ENCODE measurements around the gene TPST2. TPM values are rescaled to one million over a fixed set of nuclear protein-coding genes. Genes with fewer than 3 reads are reported as not detected.

TPST2 gene
- total and polyA plus RNA-seq, 10 of the 15 experiments (the other 5 are each of a cell fraction or from before 2014, with no cell fraction given), result 6.3 to 33.7 (median 28.4) TPM

DNA sequence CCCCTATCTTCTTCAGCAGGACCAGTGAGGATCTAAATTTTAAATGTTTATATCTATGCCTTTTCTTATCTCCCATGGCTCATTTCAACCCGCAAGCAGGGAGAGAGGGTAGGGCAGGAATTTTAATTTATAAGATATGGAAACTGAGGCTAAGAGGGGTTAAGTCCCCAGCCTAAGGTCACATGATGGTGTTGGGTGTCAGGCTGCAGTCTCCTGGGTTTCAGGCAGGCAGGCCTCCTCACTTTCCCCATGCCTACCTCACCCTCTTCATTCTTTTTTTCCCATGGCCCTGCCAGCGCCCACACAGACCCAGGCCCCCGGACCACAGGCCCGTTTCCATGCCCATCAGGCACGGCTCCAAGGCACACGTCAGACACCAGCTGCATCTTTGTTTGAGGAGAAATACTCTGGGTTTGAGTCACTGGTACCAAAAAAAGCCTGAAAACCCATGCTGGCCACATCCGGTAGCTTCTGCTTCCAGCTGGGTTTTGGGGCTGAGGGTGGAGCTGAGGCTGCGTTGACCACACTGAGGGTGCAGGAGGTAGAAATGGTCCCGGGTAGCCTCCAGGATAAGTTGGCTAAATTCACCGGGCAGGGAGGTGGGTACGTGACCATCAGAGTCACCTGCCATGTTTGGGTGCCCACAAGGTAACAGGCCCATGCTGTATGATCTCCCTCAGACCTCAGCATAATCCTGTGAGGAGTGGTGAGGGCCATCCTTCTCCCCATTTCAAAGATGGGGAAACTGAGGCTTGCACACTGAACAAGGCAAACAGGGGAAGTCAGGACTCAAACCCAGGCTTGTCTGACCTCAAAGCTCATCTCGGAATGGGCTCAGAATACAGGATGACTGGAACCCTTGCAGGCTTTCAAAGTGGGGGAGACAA is 20.4 kb upstream of the TPST2 start (continued):
- TF ChIP-seq YBX1 (IDR thresholded peaks at IDR 0.05) (no peak), NBN (IDR thresholded peaks at IDR 0.05) (peak; percentile 97), RAD51 (IDR thresholded peaks at IDR 0.05) (peak; percentile 81), MXI1 (IDR thresholded peaks at IDR 0.05; ENCODE audit: low read depth, low read length) (0 out of 2 replicates have a peak, but pooled peaks have one; percentile 8), RAD21 (IDR thresholded peaks at IDR 0.05; ENCODE audit: insufficient read depth, low read depth, low read length) (no peak), SMC3 (IDR thresholded peaks at IDR 0.05; ENCODE audit: borderline replicate concordance, low read length) (no peak), SMARCA5 (IDR thresholded peaks at IDR 0.05) (peak; percentile 71), NFIC (IDR thresholded peaks at IDR 0.05; ENCODE audit: low read depth, low read length) (peak; percentile 98)
- TF ChIP-seq, protein P1, sequence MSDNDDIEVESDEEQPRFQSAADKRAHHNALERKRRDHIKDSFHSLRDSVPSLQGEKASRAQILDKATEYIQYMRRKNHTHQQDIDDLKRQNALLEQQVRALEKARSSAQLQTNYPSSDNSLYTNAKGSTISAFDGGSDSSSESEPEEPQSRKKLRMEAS (IDR thresholded peaks at IDR 0.05; ENCODE audit: low read depth, low read length), result 0 out of 2 replicates have a peak, but pooled peaks have one; percentile 32
- TF ChIP-seq, protein P2, sequence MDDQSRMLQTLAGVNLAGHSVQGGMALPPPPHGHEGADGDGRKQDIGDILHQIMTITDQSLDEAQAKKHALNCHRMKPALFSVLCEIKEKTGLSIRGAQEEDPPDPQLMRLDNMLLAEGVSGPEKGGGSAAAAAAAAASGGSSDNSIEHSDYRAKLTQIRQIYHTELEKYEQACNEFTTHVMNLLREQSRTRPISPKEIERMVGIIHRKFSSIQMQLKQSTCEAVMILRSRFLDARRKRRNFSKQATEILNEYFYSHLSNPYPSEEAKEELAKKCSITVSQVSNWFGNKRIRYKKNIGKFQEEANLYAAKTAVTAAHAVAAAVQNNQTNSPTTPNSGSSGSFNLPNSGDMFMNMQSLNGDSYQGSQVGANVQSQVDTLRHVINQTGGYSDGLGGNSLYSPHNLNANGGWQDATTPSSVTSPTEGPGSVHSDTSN (IDR thresholded peaks at IDR 0.05; ENCODE audit: insufficient replicate concordance, low read depth, low read length), result peak; percentile 68
- TF ChIP-seq, protein P3, sequence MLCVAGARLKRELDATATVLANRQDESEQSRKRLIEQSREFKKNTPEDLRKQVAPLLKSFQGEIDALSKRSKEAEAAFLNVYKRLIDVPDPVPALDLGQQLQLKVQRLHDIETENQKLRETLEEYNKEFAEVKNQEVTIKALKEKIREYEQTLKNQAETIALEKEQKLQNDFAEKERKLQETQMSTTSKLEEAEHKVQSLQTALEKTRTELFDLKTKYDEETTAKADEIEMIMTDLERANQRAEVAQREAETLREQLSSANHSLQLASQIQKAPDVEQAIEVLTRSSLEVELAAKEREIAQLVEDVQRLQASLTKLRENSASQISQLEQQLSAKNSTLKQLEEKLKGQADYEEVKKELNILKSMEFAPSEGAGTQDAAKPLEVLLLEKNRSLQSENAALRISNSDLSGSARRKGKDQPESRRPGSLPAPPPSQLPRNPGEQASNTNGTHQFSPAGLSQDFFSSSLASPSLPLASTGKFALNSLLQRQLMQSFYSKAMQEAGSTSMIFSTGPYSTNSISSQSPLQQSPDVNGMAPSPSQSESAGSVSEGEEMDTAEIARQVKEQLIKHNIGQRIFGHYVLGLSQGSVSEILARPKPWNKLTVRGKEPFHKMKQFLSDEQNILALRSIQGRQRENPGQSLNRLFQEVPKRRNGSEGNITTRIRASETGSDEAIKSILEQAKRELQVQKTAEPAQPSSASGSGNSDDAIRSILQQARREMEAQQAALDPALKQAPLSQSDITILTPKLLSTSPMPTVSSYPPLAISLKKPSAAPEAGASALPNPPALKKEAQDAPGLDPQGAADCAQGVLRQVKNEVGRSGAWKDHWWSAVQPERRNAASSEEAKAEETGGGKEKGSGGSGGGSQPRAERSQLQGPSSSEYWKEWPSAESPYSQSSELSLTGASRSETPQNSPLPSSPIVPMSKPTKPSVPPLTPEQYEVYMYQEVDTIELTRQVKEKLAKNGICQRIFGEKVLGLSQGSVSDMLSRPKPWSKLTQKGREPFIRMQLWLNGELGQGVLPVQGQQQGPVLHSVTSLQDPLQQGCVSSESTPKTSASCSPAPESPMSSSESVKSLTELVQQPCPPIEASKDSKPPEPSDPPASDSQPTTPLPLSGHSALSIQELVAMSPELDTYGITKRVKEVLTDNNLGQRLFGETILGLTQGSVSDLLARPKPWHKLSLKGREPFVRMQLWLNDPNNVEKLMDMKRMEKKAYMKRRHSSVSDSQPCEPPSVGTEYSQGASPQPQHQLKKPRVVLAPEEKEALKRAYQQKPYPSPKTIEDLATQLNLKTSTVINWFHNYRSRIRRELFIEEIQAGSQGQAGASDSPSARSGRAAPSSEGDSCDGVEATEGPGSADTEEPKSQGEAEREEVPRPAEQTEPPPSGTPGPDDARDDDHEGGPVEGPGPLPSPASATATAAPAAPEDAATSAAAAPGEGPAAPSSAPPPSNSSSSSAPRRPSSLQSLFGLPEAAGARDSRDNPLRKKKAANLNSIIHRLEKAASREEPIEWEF (IDR thresholded peaks at IDR 0.05; ENCODE audit: insufficient replicate concordance, low read depth, low read length), result no peak
- TF ChIP-seq, protein P4, sequence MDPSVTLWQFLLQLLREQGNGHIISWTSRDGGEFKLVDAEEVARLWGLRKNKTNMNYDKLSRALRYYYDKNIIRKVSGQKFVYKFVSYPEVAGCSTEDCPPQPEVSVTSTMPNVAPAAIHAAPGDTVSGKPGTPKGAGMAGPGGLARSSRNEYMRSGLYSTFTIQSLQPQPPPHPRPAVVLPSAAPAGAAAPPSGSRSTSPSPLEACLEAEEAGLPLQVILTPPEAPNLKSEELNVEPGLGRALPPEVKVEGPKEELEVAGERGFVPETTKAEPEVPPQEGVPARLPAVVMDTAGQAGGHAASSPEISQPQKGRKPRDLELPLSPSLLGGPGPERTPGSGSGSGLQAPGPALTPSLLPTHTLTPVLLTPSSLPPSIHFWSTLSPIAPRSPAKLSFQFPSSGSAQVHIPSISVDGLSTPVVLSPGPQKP (IDR thresholded peaks at IDR 0.05; ENCODE audit: low read depth, low read length), result peak; percentile 75
